Esophagus muscularis mucosa (tissue), 4 donors: ENCODE data around the gene KRT37. TPM values are rescaled to one million over a fixed set of nuclear protein-coding genes. Genes with fewer than 3 reads are reported as not detected.

Experiments used
- DNase-seq: peaks from one replicate; pipeline ENCODE4 v3.0.0-alpha.2; 2017; ENCODE audit errors: extremely low spot score
- H3K27ac ChIP-seq, 4 donors: fragments of 200-600 bp; sonication (generic); replicated peaks in 1 of 4; 1 replicate in 3 of 4; 2 replicates in 1 of 4; pipeline ENCODE4 v1.5.1; 2016 to 2019; ENCODE audit warnings: mild to moderate bottlenecking in 1 of 4
- H3K27me3 ChIP-seq, 4 donors: fragments of 200-600 bp; sonication (generic); one replicate each; pipeline versions ENCODE4 v1.5.1 to v1.6.0; 2016 to 2019
- H3K36me3 ChIP-seq, 4 donors: fragments of 200-600 bp; sonication (generic); one replicate each; pipeline ENCODE4 v1.5.1; 2016 to 2019
- H3K4me1 ChIP-seq, 4 donors: fragments of 200-600 bp; sonication (generic); one replicate each; pipeline ENCODE4 v1.5.1; 2016 to 2019
- H3K4me3 ChIP-seq, 4 donors: fragments of 200-600 bp; sonication (generic); 1 replicate in 2 of 4; 2 replicates in 2 of 4; pipeline ENCODE4 v1.5.1; 2016 to 2019; ENCODE audit warnings: mild to moderate bottlenecking in 4 of 4, moderate library complexity in 1 of 4
- H3K9me3 ChIP-seq, 4 donors: fragments of 200-600 bp; sonication (generic); 1 replicate in 3 of 4; 2 replicates in 1 of 4; pipeline ENCODE4 v1.5.1; 2016 to 2019
- EP300 ChIP-seq: sonication (generic); formaldehyde crosslinking; IDR thresholded peaks from one replicate; pipeline ENCODE4 v1.6.1; 2017; ENCODE audit warnings: antibody characterized with exemption
- POLR2A ChIP-seq: fragments of 450-650 bp; IDR thresholded peaks from one replicate; pipeline ENCODE4 v1.6.1; 2017; ENCODE audit warnings: antibody characterized with exemption, moderate library complexity, mild to moderate bottlenecking, low read depth
- POLR2AphosphoS5 ChIP-seq, 2 donors: sonication (generic); formaldehyde crosslinking; IDR thresholded peaks; one replicate each; pipeline ENCODE4 v1.6.1; 2017; ENCODE audit warnings: antibody characterized with exemption in 2 of 2
- WGBS: methylation state at CpG from one replicate; pipeline ENCODE4 v1.1.5; 2018; 5-methylcytosine and 5-hydroxymethylcytosine counted together
- intact Hi-C: fragments of 100-400 bp; cut with DNase I; formaldehyde crosslinking; loops from one replicate; pipeline ENCODE4 v1.15.1; 2023
- total RNA-seq, 4 donors: library from RNA; depleted of rRNA; stranded (reverse); fragments of >200 nt; gene quantifications; one replicate each; pipeline versions ENCODE4 v1.1.0 to v1.2.1, GENCODE V29; 2016
- TF ChIP-seq, protein P1 (sequence below), 3 experiments: fragments of 200-600 bp in 2 of 3; fragments of 450-650 bp in 1 of 3; sonication (generic) in 2 of 3; IDR thresholded peaks; one replicate each; pipeline ENCODE4 v1.5.1; 2017 to 2019; ENCODE audit warnings: antibody characterized with exemption in 3 of 3, mild to moderate bottlenecking in 2 of 3, moderate library complexity in 1 of 3

The KRT37 gene
- total RNA-seq, 4 donors from 2014 or later = not detected

DNA sequence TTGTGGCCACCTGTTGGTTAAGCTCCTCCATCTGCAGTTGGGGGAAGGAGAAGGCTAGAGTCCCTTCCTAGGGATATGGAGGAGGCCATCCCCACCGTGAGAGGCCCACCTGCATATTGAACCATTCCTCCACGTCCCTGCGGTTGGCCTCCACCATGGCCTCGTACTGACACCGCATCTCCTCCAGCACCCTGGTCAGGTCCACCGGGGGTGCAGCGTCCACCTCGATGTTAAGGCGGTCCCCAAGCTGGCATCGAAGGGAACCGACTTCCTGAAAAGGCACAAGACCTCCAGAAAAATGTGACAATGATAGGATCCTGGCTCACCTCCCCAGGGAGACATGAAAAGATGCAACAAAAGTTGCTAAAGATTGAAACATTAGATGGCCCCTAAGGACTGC lies 39.8 kb upstream of the KRT37 start:
- intact Hi-C loops = no loop called here
- no peak for TF ChIP-seq POLR2AphosphoS5 (IDR thresholded peaks at IDR 0.05)
- TF ChIP-seq POLR2A = no peak
- TF ChIP-seq, protein P1, sequence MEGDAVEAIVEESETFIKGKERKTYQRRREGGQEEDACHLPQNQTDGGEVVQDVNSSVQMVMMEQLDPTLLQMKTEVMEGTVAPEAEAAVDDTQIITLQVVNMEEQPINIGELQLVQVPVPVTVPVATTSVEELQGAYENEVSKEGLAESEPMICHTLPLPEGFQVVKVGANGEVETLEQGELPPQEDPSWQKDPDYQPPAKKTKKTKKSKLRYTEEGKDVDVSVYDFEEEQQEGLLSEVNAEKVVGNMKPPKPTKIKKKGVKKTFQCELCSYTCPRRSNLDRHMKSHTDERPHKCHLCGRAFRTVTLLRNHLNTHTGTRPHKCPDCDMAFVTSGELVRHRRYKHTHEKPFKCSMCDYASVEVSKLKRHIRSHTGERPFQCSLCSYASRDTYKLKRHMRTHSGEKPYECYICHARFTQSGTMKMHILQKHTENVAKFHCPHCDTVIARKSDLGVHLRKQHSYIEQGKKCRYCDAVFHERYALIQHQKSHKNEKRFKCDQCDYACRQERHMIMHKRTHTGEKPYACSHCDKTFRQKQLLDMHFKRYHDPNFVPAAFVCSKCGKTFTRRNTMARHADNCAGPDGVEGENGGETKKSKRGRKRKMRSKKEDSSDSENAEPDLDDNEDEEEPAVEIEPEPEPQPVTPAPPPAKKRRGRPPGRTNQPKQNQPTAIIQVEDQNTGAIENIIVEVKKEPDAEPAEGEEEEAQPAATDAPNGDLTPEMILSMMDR (IDR thresholded peaks at IDR 0.05) = no peak
- no peak for TF ChIP-seq EP300
- Histone ChIP-seq H3K27ac (peak overlapping the region in 1 of 4 donors; percentile 59), H3K4me1 (peaks cover 13 to 33% (median 31%) of the 10 kb centered on the region in 4 donors), H3K27me3 (no peaks in the 10 kb centered on the region), H3K4me3 (no peak overlapping the region), H3K9me3 (peaks cover 0 to 11% (median 3%) of the 10 kb centered on the region in 4 donors), H3K36me3 (no peaks in the 10 kb centered on the region)
- 91% methylated on average over 11 of the region's 11 CpGs for WGBS
- DNase-seq = no peak

DNA sequence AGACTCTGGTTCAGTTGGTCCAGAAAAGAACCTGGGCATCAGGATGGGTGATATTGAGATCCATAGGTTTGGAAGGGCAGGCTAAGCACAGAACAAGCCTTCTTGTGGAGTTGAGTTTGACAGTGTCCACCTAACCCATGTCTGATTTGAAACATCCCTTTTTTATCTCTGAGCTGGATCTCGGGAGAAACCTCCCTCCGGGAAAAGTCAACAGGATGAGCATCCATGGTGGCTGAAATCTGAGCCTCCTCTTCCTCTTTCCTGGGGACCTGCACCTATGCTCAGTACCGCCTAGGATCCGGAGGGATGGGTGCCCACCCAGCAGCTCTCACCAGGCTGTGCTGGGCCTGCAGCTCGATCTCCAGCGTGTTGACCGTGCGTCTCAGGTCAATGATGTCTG lies 39.4 kb upstream of the KRT37 start:
- Histone ChIP-seq H3K9me3 (peaks cover 0 to 10% (median 3%) of the 10 kb centered on the region in 4 donors), H3K4me1 (peaks cover 13 to 33% (median 32%) of the 10 kb centered on the region in 4 donors), H3K4me3 (no peak overlapping the region), H3K36me3 (no peaks in the 10 kb centered on the region), H3K27ac (peak overlapping the region in 1 of 4 donors; percentile 59), H3K27me3 (no peaks in the 10 kb centered on the region)
- TF ChIP-seq, protein P1 (IDR thresholded peaks at IDR 0.05) = no peak
- DNase-seq = no peak
- intact Hi-C loops = no loop called here
- WGBS = 96% methylated on average over 8 of the region's 8 CpGs

DNA sequence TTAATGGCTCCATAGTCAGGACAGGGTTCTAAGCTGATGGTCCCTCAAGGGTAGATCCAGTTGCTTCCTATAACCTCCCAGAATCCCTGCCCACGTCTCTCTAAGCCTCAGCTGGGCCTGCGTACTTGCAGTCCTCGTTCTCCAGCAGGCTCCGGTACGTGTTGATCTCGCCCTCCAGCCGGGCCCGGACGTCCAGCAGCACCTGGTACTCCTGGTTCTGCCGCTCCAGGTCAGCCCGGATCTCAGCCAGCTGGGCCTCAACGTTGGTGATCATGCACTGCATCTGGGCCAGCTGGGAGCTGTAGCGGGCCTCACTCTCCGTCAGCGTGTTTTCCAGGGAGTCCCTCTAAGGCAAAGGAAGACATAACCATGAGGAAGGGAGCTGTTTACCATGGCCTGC lies 38.3 kb upstream of the KRT37 start:
- Histone ChIP-seq H3K4me1 (peaks cover 13 to 44% (median 42%) of the 10 kb centered on the region in 4 donors), H3K27ac (no peak overlapping the region), H3K4me3 (no peak overlapping the region), H3K9me3 (peaks cover 0 to under 1% (median 0%) of the 10 kb centered on the region in 4 donors), H3K36me3 (no peaks in the 10 kb centered on the region), H3K27me3 (no peaks in the 10 kb centered on the region)
- WGBS = 80% methylated on average over 15 of the region's 15 CpGs
- no peak for TF ChIP-seq POLR2A
- no peak for TF ChIP-seq EP300
- TF ChIP-seq POLR2AphosphoS5 (IDR thresholded peaks at IDR 0.05) = no peak
- TF ChIP-seq, protein P1 (IDR thresholded peaks at IDR 0.05) = no peak
- intact Hi-C loops = no loop called here
- no peak for DNase-seq

DNA sequence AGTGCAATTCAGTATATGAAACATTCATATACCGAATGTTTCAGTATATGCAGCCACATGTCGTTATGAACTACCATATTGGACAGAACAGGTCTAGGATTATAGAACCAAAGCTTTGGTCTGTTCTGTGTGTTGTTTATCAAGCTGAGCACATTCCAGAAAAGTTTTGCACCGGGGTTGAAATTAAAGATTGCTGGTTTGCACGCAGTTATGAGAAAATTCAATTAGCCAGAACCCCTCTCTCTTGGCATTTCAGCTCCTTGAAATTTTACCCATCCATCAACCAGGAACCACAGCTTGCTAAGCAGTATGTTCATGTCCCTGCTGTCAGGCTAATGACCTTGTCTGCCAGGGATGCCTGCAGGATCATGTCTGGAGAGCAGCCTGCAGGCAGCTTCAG lies 33.3 kb upstream of the KRT37 start:
- no peak overlapping the region for H3K27ac ChIP-seq
- no peaks in the 10 kb centered on the region for H3K27me3 ChIP-seq
- 34% methylated on average over 4 of the region's 4 CpGs for WGBS
- TF ChIP-seq POLR2AphosphoS5 (IDR thresholded peaks at IDR 0.05) (no peak), EP300 (no peak)
- TF ChIP-seq, protein P1 (IDR thresholded peaks at IDR 0.05) = no peak
- no peak overlapping the region for H3K4me3 ChIP-seq
- peaks cover 0 to 27% (median 23%) of the 10 kb centered on the region in 4 donors for H3K4me1 ChIP-seq
- H3K36me3 ChIP-seq = no peaks in the 10 kb centered on the region
- no peaks in the 10 kb centered on the region for H3K9me3 ChIP-seq
- intact Hi-C loops = no loop called here
- DNase-seq = no peak

DNA sequence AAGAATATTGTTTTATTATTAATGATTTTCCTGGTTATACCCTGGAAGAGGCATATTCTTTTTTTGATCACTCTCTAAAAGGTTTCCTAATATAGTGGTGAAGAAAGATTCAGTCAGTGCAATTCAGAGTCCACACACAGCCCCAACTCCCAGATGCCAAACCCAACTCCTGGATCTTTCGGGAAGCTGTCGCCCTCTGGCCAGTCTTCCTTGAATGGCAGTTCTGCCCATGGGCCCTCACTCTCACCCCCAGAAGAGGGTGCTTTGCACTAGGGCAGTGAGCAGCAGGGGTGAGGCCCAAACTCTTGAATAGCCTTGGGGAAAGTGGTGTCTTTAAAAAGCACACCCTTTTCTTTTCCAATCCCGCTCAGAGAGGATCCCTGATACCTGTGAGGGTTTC lies 31.8 kb upstream of the KRT37 start:
- intact Hi-C loops = no loop called here
- Histone ChIP-seq H3K9me3 (peaks cover 0 to 4% (median 0%) of the 10 kb centered on the region in 4 donors), H3K4me3 (no peak overlapping the region), H3K27me3 (no peaks in the 10 kb centered on the region), H3K4me1 (peaks cover 0 to 24% (median 21%) of the 10 kb centered on the region in 4 donors), H3K27ac (no peak overlapping the region), H3K36me3 (no peaks in the 10 kb centered on the region)
- TF ChIP-seq POLR2AphosphoS5 (IDR thresholded peaks at IDR 0.05) (no peak), POLR2A (no peak), EP300 (no peak)
- TF ChIP-seq, protein P1 (IDR thresholded peaks at IDR 0.05) = no peak
- no peak for DNase-seq
- 75% methylated on average over 3 of the region's 3 CpGs for WGBS
